ENCODE results near the gene APBA2. TPM values are rescaled to one million over a fixed set of nuclear protein-coding genes. Genes with fewer than 3 reads are reported as not detected.

Gene APBA2
- total RNA-seq, 4 donors from 2014 or later: 1.1 to 2.4 (median 1.3) TPM

GRCh38 chr15:29048011-29048410 lies 162.2 kb downstream of the APBA2 start:
- TF ChIP-seq CTCF (IDR thresholded peaks at IDR 0.05; ENCODE audit: low read depth): no peak

DNA sequence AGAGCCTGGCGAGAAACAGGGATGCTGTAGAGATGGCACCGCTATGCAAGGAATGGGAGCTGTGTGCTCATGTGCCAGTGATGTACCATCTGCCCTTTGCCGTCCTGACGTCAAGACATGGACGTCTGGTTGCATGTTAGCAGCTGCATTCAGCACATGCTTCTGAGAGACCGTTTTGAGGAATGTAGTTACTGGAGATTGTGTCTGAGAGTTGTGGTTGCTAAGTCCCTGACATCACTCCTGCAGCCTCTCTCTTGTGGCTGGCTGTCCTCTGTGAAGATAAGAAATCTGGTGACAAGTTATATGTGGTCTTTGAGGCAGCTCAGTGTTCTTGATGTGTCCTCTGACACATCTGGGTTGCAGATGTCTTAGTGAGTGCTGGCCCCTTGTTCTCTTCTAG lies 165.1 kb downstream of the APBA2 start:
- no peak for TF ChIP-seq CTCF (IDR thresholded peaks at IDR 0.05; ENCODE audit: low read depth)

DNA sequence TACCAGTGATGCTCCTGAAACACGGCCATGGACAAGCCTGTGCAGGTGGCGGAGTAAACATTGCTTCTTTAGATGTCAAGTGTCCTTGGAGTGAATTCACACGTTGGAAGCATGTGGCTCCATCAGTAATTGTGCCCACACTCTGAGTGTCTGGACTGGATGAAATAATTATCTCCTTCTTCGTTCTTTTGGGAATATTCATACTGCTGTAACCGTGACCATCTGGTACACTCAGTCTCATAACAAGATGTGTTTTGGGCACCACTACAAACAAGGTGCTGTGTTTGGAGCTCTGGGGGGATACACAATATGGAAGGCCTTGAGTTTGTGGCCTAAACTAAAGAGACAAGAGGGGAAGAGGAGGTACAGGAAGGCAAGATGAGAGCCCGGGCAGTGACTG lies 165.6 kb downstream of the APBA2 start:
- TF ChIP-seq CTCF (IDR thresholded peaks at IDR 0.05; ENCODE audit: low read depth): no peak

- no peak for TF ChIP-seq CTCF (IDR thresholded peaks at IDR 0.05; ENCODE audit: low read depth)
Observed at GRCh38 chr15:29053006-29053405, 167.2 kb downstream of the APBA2 start.

- TF ChIP-seq CTCF (IDR thresholded peaks at IDR 0.05; ENCODE audit: low read depth): no peak
Observed at GRCh38 chr15:29053661-29054131, 167.9 kb downstream of the APBA2 start.

GRCh38 chr15:29054171-29055045 lies 168.6 kb downstream of the APBA2 start:
- no peak for TF ChIP-seq CTCF (IDR thresholded peaks at IDR 0.05; ENCODE audit: low read depth)

- no peak for TF ChIP-seq CTCF (IDR thresholded peaks at IDR 0.05; ENCODE audit: low read depth)
Observed at GRCh38 chr15:29055876-29056275, 170.1 kb downstream of the APBA2 start.

Measured in subcutaneous adipose tissue (tissue), 4 donors.